DMS153 treated with DMSO at 0.1 percent for 48 hours (cell line): ENCODE results near the gene TMEM248.
"Not testable (repeated sequence)": the region's sequence is repeated elsewhere in the genome, so short reads cannot be mapped to it uniquely, and the experiment has no call there.

Experiments
- DNase-seq: peaks from one replicate; lab custom pipeline; 2025; ENCODE audit not compliant: unreplicated experiment; lab: John Stamatoyannopoulos, UW

Gene TMEM248

GRCh38 chr7:66907731-66908130 lies 13.3 kb upstream of the TMEM248 start:
- DNase-seq = no peak

GRCh38 chr7:66908598-66908997 lies 12.4 kb upstream of the TMEM248 start:
- DNase-seq = not testable (repeated sequence)

- no peak for DNase-seq
These were observed 10.2 kb upstream of the TMEM248 start for GRCh38 chr7:66910789-66911188.

GRCh38 chr7:66911191-66911590 lies 9.8 kb upstream of the TMEM248 start:
- DNase-seq = not testable (repeated sequence)

- DNase-seq = no peak
These were observed 8.8 kb upstream of the TMEM248 start for GRCh38 chr7:66912195-66912594.

GRCh38 chr7:66913118-66914037 lies 7.6 kb upstream of the TMEM248 start:
- no peak for DNase-seq

- DNase-seq = not testable (repeated sequence)
These were observed 3.1 kb upstream of the TMEM248 start for GRCh38 chr7:66917904-66918303.

- DNase-seq = no peak
These were observed 1.7 kb upstream of the TMEM248 start for GRCh38 chr7:66919304-66919703.

- DNase-seq = no peak
These were observed 1.3 kb upstream of the TMEM248 start for GRCh38 chr7:66919704-66920103.

- DNase-seq = no peak
These were observed 769 bp upstream of the TMEM248 start for GRCh38 chr7:66920256-66920655.

- no peak for DNase-seq
These were observed 432 bp downstream of the TMEM248 start for GRCh38 chr7:66921396-66921917.

GRCh38 chr7:66921918-66922486 lies 977 bp downstream of the TMEM248 start:
- DNase-seq = no peak

- no peak for DNase-seq
These were observed 4.2 kb downstream of the TMEM248 start for GRCh38 chr7:66925255-66925654.

GRCh38 chr7:66927348-66927948 lies 6.4 kb downstream of the TMEM248 start:
- no peak for DNase-seq

- DNase-seq = no peak
These were observed 7.4 kb downstream of the TMEM248 start for GRCh38 chr7:66928388-66928787.

GRCh38 chr7:66929165-66929564 lies 8.1 kb downstream of the TMEM248 start:
- DNase-seq = no peak

- DNase-seq = no peak
These were observed 8.9 kb downstream of the TMEM248 start for GRCh38 chr7:66929935-66930334.

- no peak for DNase-seq
These were observed 9.3 kb downstream of the TMEM248 start for GRCh38 chr7:66930341-66930740.

- no peak for DNase-seq
These were observed 12.4 kb downstream of the TMEM248 start for GRCh38 chr7:66933469-66933868.

- no peak for DNase-seq
These were observed 16.9 kb downstream of the TMEM248 start for GRCh38 chr7:66937940-66938339.

- DNase-seq = no peak
These were observed 18.3 kb downstream of the TMEM248 start for GRCh38 chr7:66939325-66939724.

GRCh38 chr7:66946545-66946944 lies 25.5 kb downstream of the TMEM248 start:
- DNase-seq = no peak
